Colonic mucosa (tissue), 4 donors: ENCODE measurements around the gene SSBP4. TPM values are rescaled to one million over a fixed set of nuclear protein-coding genes. Genes with fewer than 3 reads are reported as not detected.
A peak's percentile ranks its signal among the peaks of the same experiment; 100 is the strongest.

ENCODE experiments used
- DNase-seq: peaks from one replicate; pipeline ENCODE4 v3.0.0-alpha.2; 2020
- H3K27ac ChIP-seq: fragments of 200-600 bp; one replicate; pipeline ENCODE4 v1.8.0; 2021
- H3K27me3 ChIP-seq: fragments of 200-600 bp; one replicate; pipeline ENCODE4 v1.8.0; 2021
- H3K36me3 ChIP-seq: fragments of 200-600 bp; one replicate; pipeline ENCODE4 v1.8.0; 2021
- H3K4me1 ChIP-seq: fragments of 200-600 bp; one replicate; pipeline ENCODE4 v1.8.0; 2021; ENCODE audit warnings: mild to moderate bottlenecking
- H3K4me3 ChIP-seq: fragments of 200-600 bp; one replicate; pipeline ENCODE4 v1.8.0; 2021
- H3K9ac ChIP-seq, 2 donors: one replicate each; pipeline ENCODE4 v1.7.0; 2013; ENCODE audit warnings: control low read depth in 2 of 2, low read depth in 2 of 2, low read length in 2 of 2
- H3K9me3 ChIP-seq: fragments of 200-600 bp; one replicate; pipeline ENCODE4 v1.8.0; 2021
- intact Hi-C: fragments of 100-400 bp; cut with DNase I; formaldehyde crosslinking; loops from one replicate; pipeline ENCODE4 v1.14.1; 2022
- total RNA-seq, 2 donors: library from RNA; stranded (reverse); fragmentation: NEBNext Ultra II Directional in 1 of 2; extraction: Animal tissue kit (Norgen Biotek cat#: 25700) in 1 of 2; gene quantifications; one replicate each; pipeline ENCODE4 v1.2.1, GENCODE V29; 2021
- TF ChIP-seq, protein P1 (sequence below): fragments of 200-600 bp; IDR thresholded peaks from one replicate; pipeline ENCODE4 v1.8.0; 2022; ENCODE audit warnings: antibody characterized with exemption, mild to moderate bottlenecking
- donor health status: healthy.
- donor health status: DM: no; HTN: no; CAD: no.
- donor health status: DM: no; HTN: no; CAD: no.

Gene SSBP4
- total RNA-seq, 2 donors from 2014 or later = 40.1 to 77.3 TPM

DNA sequence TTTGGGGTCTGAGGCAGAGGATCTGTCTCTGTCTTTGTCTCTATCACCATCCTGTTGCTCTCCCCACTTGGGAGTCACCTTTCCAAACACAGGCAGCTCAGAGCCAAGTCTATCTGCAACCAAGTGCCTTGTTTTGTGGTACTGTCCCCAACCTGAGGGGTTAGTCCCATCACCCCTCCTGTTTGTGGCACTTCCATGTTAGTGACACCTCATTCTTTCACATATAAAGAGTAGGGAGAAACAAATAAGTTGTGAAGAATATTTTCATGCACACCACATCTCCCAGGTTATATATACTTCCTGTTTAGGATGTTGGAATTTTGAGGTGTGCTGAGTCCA lies 29.5 kb upstream of the SSBP4 start:
- H3K27me3 ChIP-seq = no peaks in the 10 kb centered on the region
- H3K9ac ChIP-seq = no peak overlapping the region
- no peak for DNase-seq
- TF ChIP-seq, protein P1, sequence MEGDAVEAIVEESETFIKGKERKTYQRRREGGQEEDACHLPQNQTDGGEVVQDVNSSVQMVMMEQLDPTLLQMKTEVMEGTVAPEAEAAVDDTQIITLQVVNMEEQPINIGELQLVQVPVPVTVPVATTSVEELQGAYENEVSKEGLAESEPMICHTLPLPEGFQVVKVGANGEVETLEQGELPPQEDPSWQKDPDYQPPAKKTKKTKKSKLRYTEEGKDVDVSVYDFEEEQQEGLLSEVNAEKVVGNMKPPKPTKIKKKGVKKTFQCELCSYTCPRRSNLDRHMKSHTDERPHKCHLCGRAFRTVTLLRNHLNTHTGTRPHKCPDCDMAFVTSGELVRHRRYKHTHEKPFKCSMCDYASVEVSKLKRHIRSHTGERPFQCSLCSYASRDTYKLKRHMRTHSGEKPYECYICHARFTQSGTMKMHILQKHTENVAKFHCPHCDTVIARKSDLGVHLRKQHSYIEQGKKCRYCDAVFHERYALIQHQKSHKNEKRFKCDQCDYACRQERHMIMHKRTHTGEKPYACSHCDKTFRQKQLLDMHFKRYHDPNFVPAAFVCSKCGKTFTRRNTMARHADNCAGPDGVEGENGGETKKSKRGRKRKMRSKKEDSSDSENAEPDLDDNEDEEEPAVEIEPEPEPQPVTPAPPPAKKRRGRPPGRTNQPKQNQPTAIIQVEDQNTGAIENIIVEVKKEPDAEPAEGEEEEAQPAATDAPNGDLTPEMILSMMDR = no peak
- no peaks in the 10 kb centered on the region for H3K36me3 ChIP-seq
- no peaks in the 10 kb centered on the region for H3K9me3 ChIP-seq
- H3K27ac ChIP-seq = no peak overlapping the region
- intact Hi-C loops = loop anchor here (2.0 kb wide), 1 partner anchor 23 kb away; no protein-coding TSS in a partner anchor
- no peak overlapping the region for H3K4me3 ChIP-seq
- no peaks in the 10 kb centered on the region for H3K4me1 ChIP-seq

GRCh38 chr19:18390065-18390907 lies 28.9 kb upstream of the SSBP4 start:
- Histone ChIP-seq H3K27ac (no peak overlapping the region), H3K9ac (no peak overlapping the region), H3K27me3 (no peaks in the 10 kb centered on the region), H3K4me3 (no peak overlapping the region), H3K9me3 (no peaks in the 10 kb centered on the region), H3K4me1 (no peaks in the 10 kb centered on the region), H3K36me3 (no peaks in the 10 kb centered on the region)
- no peak for DNase-seq
- TF ChIP-seq, protein P1 = no peak
- intact Hi-C loops = no loop called here

- DNase-seq = no peak
- no peaks in the 10 kb centered on the region for H3K27me3 ChIP-seq
- H3K4me1 ChIP-seq = no peaks in the 10 kb centered on the region
- TF ChIP-seq, protein P1 = no peak
- intact Hi-C loops = no loop called here
- H3K9ac ChIP-seq = no peak overlapping the region
- H3K27ac ChIP-seq = no peak overlapping the region
- no peaks in the 10 kb centered on the region for H3K36me3 ChIP-seq
- no peak overlapping the region for H3K4me3 ChIP-seq
- no peaks in the 10 kb centered on the region for H3K9me3 ChIP-seq
These were observed 27.6 kb upstream of the SSBP4 start for GRCh38 chr19:18391509-18392075.

DNA sequence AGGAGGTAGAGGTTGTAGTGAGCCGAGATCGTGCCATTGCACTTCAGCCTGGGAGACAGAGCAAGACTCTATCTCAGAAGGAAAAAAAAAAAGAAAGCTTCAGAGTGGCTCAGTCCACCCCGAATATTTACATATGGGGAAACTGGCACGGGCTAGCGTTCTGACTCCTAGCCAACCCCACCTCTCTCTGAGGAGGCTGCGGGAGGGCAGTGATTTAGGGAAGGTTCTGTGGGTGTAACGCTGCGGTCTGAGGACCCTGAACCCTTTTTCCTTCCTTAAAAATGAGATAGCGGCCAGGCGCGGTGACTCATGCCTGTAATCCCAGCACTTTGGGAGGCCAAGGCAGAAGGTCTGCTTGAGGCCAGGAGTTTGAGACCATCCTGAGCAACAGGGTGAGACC lies 26.8 kb upstream of the SSBP4 start:
- Histone ChIP-seq H3K27ac (no peak overlapping the region), H3K9ac (no peak overlapping the region), H3K4me3 (no peak overlapping the region), H3K36me3 (no peaks in the 10 kb centered on the region), H3K9me3 (no peaks in the 10 kb centered on the region), H3K27me3 (peaks cover 7% of the 10 kb centered on the region), H3K4me1 (peaks cover 4% of the 10 kb centered on the region)
- TF ChIP-seq, protein P1 = no peak
- DNase-seq = peak; percentile 72
- intact Hi-C loops = no loop called here

GRCh38 chr19:18392926-18393325 lies 26.3 kb upstream of the SSBP4 start:
- Histone ChIP-seq H3K27me3 (peaks cover 10% of the 10 kb centered on the region), H3K9me3 (no peaks in the 10 kb centered on the region), H3K36me3 (no peaks in the 10 kb centered on the region), H3K4me3 (no peak overlapping the region), H3K27ac (no peak overlapping the region), H3K9ac (no peak overlapping the region), H3K4me1 (peaks cover 6% of the 10 kb centered on the region)
- TF ChIP-seq, protein P1 = no peak
- DNase-seq = no peak
- intact Hi-C loops = no loop called here
